Lung (tissue), 12 donors: ENCODE measurements around the gene BABAM2. TPM values are rescaled to one million over a fixed set of nuclear protein-coding genes. Genes with fewer than 3 reads are reported as not detected.

Source experiments
- ATAC-seq: fragments of 200-7000 bp; cut with Tn5 transposase; one replicate; pipeline ENCODE4 v1.9.1; 2020; ENCODE audit warnings: moderate number of reproducible peaks; ENCODE audit not compliant: insufficient read depth, low FRiP score
- DNase-seq, 3 donors: peaks; one replicate each; pipeline ENCODE4 v3.0.0-alpha.2; 2013 to 2017
- H3K27ac ChIP-seq, 2 donors: one replicate each; pipeline ENCODE4 v1.5.1; 2013; ENCODE audit warnings: mild to moderate bottlenecking in 2 of 2, moderate library complexity in 2 of 2, control low read depth in 1 of 2, inconsistent platforms in 1 of 2, low read depth in 1 of 2, low read length in 1 of 2
- H3K27me3 ChIP-seq, 3 donors: one replicate each; pipeline ENCODE4 v1.5.1; 2013; ENCODE audit warnings: low read length in 2 of 3; ENCODE audit not compliant: control insufficient read depth in 3 of 3, insufficient read depth in 3 of 3
- H3K36me3 ChIP-seq, 4 donors: one replicate each; pipeline ENCODE4 v1.5.1; 2013; ENCODE audit warnings: low read length in 4 of 4, mild to moderate bottlenecking in 1 of 4, moderate library complexity in 1 of 4; ENCODE audit not compliant: control insufficient read depth in 4 of 4, insufficient read depth in 4 of 4
- H3K4me1 ChIP-seq, 5 donors: one replicate each; pipeline ENCODE4 v1.5.1; 2013; ENCODE audit warnings: low read length in 5 of 5, mild to moderate bottlenecking in 2 of 5, moderate library complexity in 1 of 5; ENCODE audit not compliant: control insufficient read depth in 5 of 5, insufficient read depth in 5 of 5
- H3K4me3 ChIP-seq: one replicate; pipeline ENCODE4 v1.5.1; 2013; ENCODE audit warnings: mild to moderate bottlenecking, control low read depth, moderate library complexity
- H3K9ac ChIP-seq, 2 donors: one replicate each; pipeline ENCODE4 v1.5.1; 2013; ENCODE audit warnings: low read length in 2 of 2, control low read depth in 1 of 2; ENCODE audit not compliant: insufficient read depth in 1 of 2
- H3K9me3 ChIP-seq, 4 donors: one replicate each; pipeline ENCODE4 v1.5.1; 2013; ENCODE audit warnings: low read length in 3 of 4, mild to moderate bottlenecking in 1 of 4, moderate library complexity in 1 of 4; ENCODE audit not compliant: control insufficient read depth in 4 of 4, insufficient read depth in 3 of 4
- CTCF ChIP-seq: IDR thresholded peaks from 2 replicates; pipeline ENCODE4 v1.5.1; 2012; ENCODE audit warnings: mild to moderate bottlenecking; ENCODE audit errors: control extremely low read depth, extremely low read depth
- WGBS, 2 donors: extraction: QIAGEN DNeasy Blood & Tissue Kit; methylation state at CpG; one replicate each; pipeline ENCODE4 v1.1.7; 2013; 5-methylcytosine and 5-hydroxymethylcytosine counted together
- polyA plus RNA-seq, 2 donors: library from polyadenylated mRNA; stranded (reverse); fragments of 200-250 nt; gene quantifications; one replicate each; pipeline ENCODE4 v1.2.1, GENCODE V29; 2013
- total RNA-seq, 2 donors: library from RNA; depleted of rRNA in 1 of 2; stranded (reverse); fragments of >200 nt in 1 of 2; gene quantifications; one replicate each; pipeline ENCODE4 v1.2.1, GENCODE V29; 2014 to 2021
- donor health status: control.
- donor health status: control.
- donor health status: Bipolar disorder and iron deficiency.
- donor health status: healthy.
- donor health status: DM: yes; HTN: yes; CAD: no.

Gene BABAM2
- total and polyA plus RNA-seq, 4 donors = 19.0 to 43.3 (median 33.7) TPM

- ATAC-seq = no peak
- H3K27ac ChIP-seq = no peak overlapping the region
- H3K9me3 ChIP-seq = peaks cover 0 to 5% (median 1%) of the 10 kb centered on the region in 4 donors
- H3K4me1 ChIP-seq = no peaks in the 10 kb centered on the region
- H3K27me3 ChIP-seq = no peaks in the 10 kb centered on the region
- no peak for TF ChIP-seq CTCF
- DNase-seq = no peak
- H3K36me3 ChIP-seq = peaks cover 0 to 2% (median 0%) of the 10 kb centered on the region in 4 donors
- H3K9ac ChIP-seq = no peak overlapping the region
- H3K4me3 ChIP-seq = no peak overlapping the region
- 91 to 97% methylated on average over 3 of the region's 3 CpGs for WGBS, 2 donors
These were observed 284.5 kb downstream of the BABAM2 start for GRCh38 chr2:28175028-28175427.

GRCh38 chr2:28178946-28179345 lies 288.4 kb downstream of the BABAM2 start:
- H3K27ac ChIP-seq = no peak overlapping the region
- no peak for TF ChIP-seq CTCF
- no peak for DNase-seq
- H3K36me3 ChIP-seq = peaks cover 0 to 2% (median 0%) of the 10 kb centered on the region in 4 donors
- WGBS, 2 donors = 93 to 96% methylated on average over 1 of the region's 1 CpG
- peaks cover 0 to 5% (median 1%) of the 10 kb centered on the region in 4 donors for H3K9me3 ChIP-seq
- no peak overlapping the region for H3K9ac ChIP-seq
- no peak overlapping the region for H3K4me3 ChIP-seq
- H3K27me3 ChIP-seq = no peaks in the 10 kb centered on the region
- H3K4me1 ChIP-seq = no peaks in the 10 kb centered on the region
- ATAC-seq = no peak

- Histone ChIP-seq H3K27ac (no peak overlapping the region), H3K9ac (no peak overlapping the region), H3K27me3 (no peaks in the 10 kb centered on the region), H3K36me3 (no peaks in the 10 kb centered on the region), H3K4me1 (no peaks in the 10 kb centered on the region), H3K4me3 (no peak overlapping the region), H3K9me3 (peaks cover 0 to 3% (median 0%) of the 10 kb centered on the region in 4 donors)
- ATAC-seq = no peak
- 96 to 98% methylated on average over 3 of the region's 3 CpGs for WGBS, 2 donors
- no peak for DNase-seq
- TF ChIP-seq CTCF = no peak
These were observed 291.3 kb downstream of the BABAM2 start for GRCh38 chr2:28181801-28182200.

- no peak for TF ChIP-seq CTCF
- H3K27ac ChIP-seq = no peak overlapping the region
These were observed 291.8 kb downstream of the BABAM2 start for GRCh38 chr2:28182348-28182747.

More at GRCh38 chr2:28182348-28182747, 291.8 kb downstream of the BABAM2 start:
- no peaks in the 10 kb centered on the region for H3K4me1 ChIP-seq
- DNase-seq = no peak
- WGBS, 2 donors = 84 to 85% methylated on average over 6 of the region's 6 CpGs
- H3K9ac ChIP-seq = no peak overlapping the region
- H3K27me3 ChIP-seq = no peaks in the 10 kb centered on the region
- no peaks in the 10 kb centered on the region for H3K9me3 ChIP-seq
- no peak for ATAC-seq
- no peaks in the 10 kb centered on the region for H3K36me3 ChIP-seq
- H3K4me3 ChIP-seq = no peak overlapping the region
